ENCODE measurements around the gene TCP11L2.

- TF ChIP-seq CTCF (IDR thresholded peaks at IDR 0.05) = no peak
- no peak for TF ChIP-seq EZH2 (IDR thresholded peaks at IDR 0.05)
These were observed 45.9 kb downstream of the TCP11L2 start for GRCh38 chr12:106348411-106348810.

Data from neural progenitor cell (in vitro differentiated cells).